SU-DHL-6 (cell line): ENCODE measurements around the gene RPS17.

Experiments used
- H2AFZ ChIP-seq: fragments of 200-600 bp; sonication (generic); 2 replicates; pipeline ENCODE4 v1.6.1; 2014; ENCODE audit warnings: low read depth, mild to moderate bottlenecking, moderate library complexity, mixed read lengths, antibody characterized with exemption, low read length; ENCODE audit not compliant: severe bottlenecking
- H3F3A ChIP-seq: fragments of 200-600 bp; shearing (Covaris generic); 2 replicates; pipeline ENCODE4 v1.6.0; 2016; ENCODE audit warnings: antibody characterized with exemption, mild to moderate bottlenecking; ENCODE audit not compliant: insufficient read depth
- H3K27ac ChIP-seq: fragments of 200-600 bp; sonication (generic); 2 replicates; pipeline ENCODE4 v1.5.1; 2016; ENCODE audit warnings: low read depth, mild to moderate bottlenecking, low read length, moderate library complexity, mixed read lengths
- H3K27me3 ChIP-seq: fragments of 200-600 bp; sonication (generic), shearing (Covaris generic); 2 replicates; pipeline ENCODE4 v1.6.0; 2014; ENCODE audit warnings: mild to moderate bottlenecking, low read length
- H3K36me3 ChIP-seq: fragments of 200-600 bp; sonication (generic); 2 replicates; pipeline ENCODE4 v1.6.1; 2014; ENCODE audit warnings: mild to moderate bottlenecking, low read length, mixed read lengths
- H3K4me2 ChIP-seq: fragments of 300-600, 200-600 bp; shearing (Covaris generic), sonication (generic); 2 replicates; pipeline ENCODE4 v1.6.0; 2014; ENCODE audit warnings: low read length, low read depth, mild to moderate bottlenecking; ENCODE audit not compliant: poor library complexity, severe bottlenecking
- H3K4me3 ChIP-seq: fragments of 200-600 bp; sonication (generic); 2 replicates; pipeline ENCODE4 v1.5.1; 2014; ENCODE audit warnings: antibody characterized with exemption, low read length, mild to moderate bottlenecking, mixed read lengths; ENCODE audit not compliant: insufficient read depth, poor library complexity, severe bottlenecking
- H3K79me2 ChIP-seq: fragments of 200-600 bp; sonication (generic); 2 replicates; pipeline ENCODE4 v1.6.1; 2014; ENCODE audit warnings: mild to moderate bottlenecking, low read length, moderate library complexity; ENCODE audit not compliant: insufficient read depth
- H3K9ac ChIP-seq: fragments of 200-600 bp; sonication (generic); 2 replicates; pipeline ENCODE4 v1.7.0; 2014; ENCODE audit warnings: mild to moderate bottlenecking, low read length
- H3K9me2 ChIP-seq: fragments of 200-600 bp; sonication (generic); replicated peaks from 2 replicates; pipeline ENCODE4 v1.6.1; 2014; ENCODE audit warnings: low read length; ENCODE audit not compliant: insufficient read depth
- H3K9me3 ChIP-seq: fragments of 200-600 bp; sonication (generic); 2 replicates; pipeline ENCODE4 v1.6.1; 2014; ENCODE audit warnings: low read length, mixed read lengths; ENCODE audit not compliant: insufficient read depth
- H4K20me1 ChIP-seq: fragments of 200-600 bp; sonication (generic); 2 replicates; pipeline ENCODE4 v1.6.1; 2014; ENCODE audit warnings: low read depth, mild to moderate bottlenecking, antibody characterized with exemption, low read length, moderate library complexity, mixed read lengths
- CTCF ChIP-seq: fragments of 200-600 bp; sonication (generic); IDR thresholded peaks from one replicate; pipeline ENCODE4 v1.5.1; 2017; ENCODE audit warnings: antibody characterized with exemption, mild to moderate bottlenecking, low read length, moderate library complexity; ENCODE audit not compliant: insufficient read depth, poor library complexity, severe bottlenecking
- EZH2phosphoT487 ChIP-seq: fragments of 200-600 bp; sonication (generic), shearing (Covaris generic); conservative IDR thresholded peaks from 2 replicates; pipeline ENCODE4 v1.6.1; 2018; ENCODE audit warnings: mild to moderate bottlenecking, antibody characterized with exemption, low read length, moderate library complexity, mixed read lengths

The RPS17 gene

GRCh38 chr15:82580713-82581112 lies 40.5 kb upstream of the RPS17 start:
- no peaks in the 10 kb centered on the region for H3K9me2 ChIP-seq
- H3K27me3 ChIP-seq = no peaks in the 10 kb centered on the region
- H3K9me3 ChIP-seq = no peaks in the 10 kb centered on the region
- H3K79me2 ChIP-seq = no peaks in the 10 kb centered on the region
- H3K4me3 ChIP-seq = no peak overlapping the region
- H3K36me3 ChIP-seq = no peaks in the 10 kb centered on the region
- H3K27ac ChIP-seq = no peak overlapping the region
- no peak overlapping the region for H2AFZ ChIP-seq
- H4K20me1 ChIP-seq = no peaks in the 10 kb centered on the region
- H3F3A ChIP-seq = no peaks in the 10 kb centered on the region
- no peak for TF ChIP-seq EZH2phosphoT487
- no peak for TF ChIP-seq CTCF
- H3K4me2 ChIP-seq = no peak overlapping the region
- no peak overlapping the region for H3K9ac ChIP-seq

- Histone ChIP-seq H3K36me3 (no peaks in the 10 kb centered on the region), H3K79me2 (no peaks in the 10 kb centered on the region), H3K27me3 (no peaks in the 10 kb centered on the region), H3K4me3 (no peak overlapping the region), H2AFZ (no peak overlapping the region), H3K9me3 (no peaks in the 10 kb centered on the region), H3F3A (no peaks in the 10 kb centered on the region), H3K9ac (no peak overlapping the region), H3K27ac (no peak overlapping the region), H3K4me2 (no peak overlapping the region), H4K20me1 (no peaks in the 10 kb centered on the region), H3K9me2 (no peaks in the 10 kb centered on the region)
- TF ChIP-seq CTCF (no peak), EZH2phosphoT487 (no peak)
Observed at GRCh38 chr15:82575335-82575734, 35.1 kb upstream of the RPS17 start.

GRCh38 chr15:82572986-82573385 lies 32.7 kb upstream of the RPS17 start:
- H4K20me1 ChIP-seq = no peaks in the 10 kb centered on the region
- no peaks in the 10 kb centered on the region for H3K9me3 ChIP-seq
- TF ChIP-seq CTCF = no peak
- TF ChIP-seq EZH2phosphoT487 = no peak
- no peaks in the 10 kb centered on the region for H3K36me3 ChIP-seq
- no peaks in the 10 kb centered on the region for H3K27me3 ChIP-seq
- no peaks in the 10 kb centered on the region for H3K9me2 ChIP-seq
- H3K27ac ChIP-seq = no peak overlapping the region
- no peak overlapping the region for H3K4me3 ChIP-seq
- H2AFZ ChIP-seq = no peak overlapping the region
- H3F3A ChIP-seq = no peaks in the 10 kb centered on the region
- H3K4me2 ChIP-seq = no peak overlapping the region
- H3K79me2 ChIP-seq = no peaks in the 10 kb centered on the region
- no peak overlapping the region for H3K9ac ChIP-seq
